Heart left ventricle (tissue), 16 donors: ENCODE measurements around the gene UTP14A. TPM values are rescaled to one million over a fixed set of nuclear protein-coding genes. Genes with fewer than 3 reads are reported as not detected.
A peak's percentile ranks its signal among the peaks of the same experiment; 100 is the strongest.

Experiments used
- ATAC-seq, 4 donors: fragments of 200-7000 bp; cut with Tn5 transposase; one replicate each; pipeline ENCODE4 v1.9.1; 2020 to 2022; ENCODE audit warnings: moderate library complexity in 4 of 4, mild to moderate bottlenecking in 3 of 4, moderate number of reproducible peaks in 1 of 4
- DNase-seq, 5 donors: peaks; one replicate each; pipeline ENCODE4 v3.0.0-alpha.2; 2020
- H3K27ac ChIP-seq, 12 donors: fragments of 200-600 bp; sonication (generic) in 4 of 12; one replicate each; pipeline versions ENCODE4 v1.5.0 to v1.8.0; 2016 to 2022; ENCODE audit warnings: mild to moderate bottlenecking in 2 of 12
- H3K27me3 ChIP-seq, 9 donors: fragments of 200-600 bp; sonication (generic) in 2 of 9; one replicate each; pipeline versions ENCODE4 v1.5.1 to v1.8.0; 2016 to 2022; ENCODE audit warnings: mild to moderate bottlenecking in 3 of 9
- H3K36me3 ChIP-seq, 9 donors: fragments of 200-600 bp; sonication (generic) in 2 of 9; one replicate each; pipeline versions ENCODE4 v1.5.0 to v1.8.0; 2018 to 2022; ENCODE audit warnings: mild to moderate bottlenecking in 2 of 9
- H3K4me1 ChIP-seq, 12 donors: fragments of 200-600 bp; sonication (generic) in 4 of 12; one replicate each; pipeline versions ENCODE4 v1.5.0 to v1.8.0; 2016 to 2022; ENCODE audit warnings: mild to moderate bottlenecking in 3 of 12
- H3K4me3 ChIP-seq, 12 donors: fragments of 200-600 bp; sonication (generic) in 4 of 12; one replicate each; pipeline versions ENCODE4 v1.5.0 to v1.8.0; 2017 to 2022; ENCODE audit warnings: mild to moderate bottlenecking in 9 of 12, moderate library complexity in 4 of 12
- H3K9me3 ChIP-seq, 12 donors: fragments of 200-600 bp; sonication (generic) in 4 of 12; one replicate each; pipeline versions ENCODE4 v1.5.0 to v1.8.0; 2016 to 2022; ENCODE audit warnings: mild to moderate bottlenecking in 1 of 12
- CTCF ChIP-seq, 12 donors: fragments of 200-600 bp; sonication (generic) in 4 of 12; IDR thresholded peaks; one replicate each; pipeline versions ENCODE4 v1.5.0 to v1.8.0; 2018 to 2022; ENCODE audit warnings: antibody characterized with exemption in 12 of 12, mild to moderate bottlenecking in 5 of 12
- POLR2A ChIP-seq, 2 donors: fragments of 450-650 bp; IDR thresholded peaks; one replicate each; pipeline ENCODE4 v1.6.1; 2017; ENCODE audit warnings: antibody characterized with exemption in 2 of 2, mild to moderate bottlenecking in 2 of 2, moderate library complexity in 2 of 2
- WGBS, 4 donors: extraction: QIAGEN DNeasy Blood & Tissue Kit in 2 of 4; methylation state at CpG; one replicate each; pipeline versions ENCODE4 v1.1.5 to v1.1.7; 2013 to 2018; 5-methylcytosine and 5-hydroxymethylcytosine counted together
- intact Hi-C, 10 donors: fragments of 100-400 bp; cut with DNase I; formaldehyde crosslinking; loops; one replicate each; pipeline versions ENCODE4 v1.11.1 to v1.14.2; 2022
- polyA plus RNA-seq, 2 donors: library from polyadenylated mRNA; stranded (reverse); fragments of 200-250 nt; gene quantifications; one replicate each; pipeline ENCODE4 v1.2.3, GENCODE V29; 2013
- total RNA-seq, 9 donors: library from RNA; depleted of rRNA in 2 of 9; stranded (reverse); fragments of >200 nt in 2 of 9; fragmentation: NEBNext Ultra II Directional in 3 of 9; extraction: Animal tissue kit (Norgen Biotek cat#: 25700) in 3 of 9; gene quantifications; one replicate each; pipeline versions ENCODE4 v1.1.0 to v1.2.4, GENCODE V29; 2016 to 2023
- donor health status: ischemic (EF 13 %, LVEDD 7.1; RV severe dilation, severe dysfunction).
- donor health status: healthy with polysubstance abuse.
- donor health status: DM: no; HTN: yes; CAD: no.
- donor health status: DM: no; HTN: no; CAD: no.
- donor health status: ischemic (EF 25% LVEDD 6.9; RV normal size, moderate dysfunction).
- donor health status: ischemic (EF 25% LVEDD 5.7; RV mildly dilated, moderate dysfunction).
- donor health status: healthy.
- donor health status: DM: yes; HTN: yes; CAD: no.
- donor health status: ischemic (EF 35%, LVEDD 5.7; RV mildly dilated, moderate dysfunction).
- donor health status: nonischemic (EF 11% LVEDD 7.7; RV severe dilation, severe dysfunction).
- donor health status: DM: yes; HTN: yes; CAD: no.
- donor health status: PGD.
- donor health status: ischemic (EF 29% LVEDD 5.4; RV normal size, mild dysfunction).
- donor health status: nonischemic (EF 23%, LVEDD 6.1; RV moderate dilation, normal function).

Gene UTP14A
- total and polyA plus RNA-seq, 11 donors, result 5.6 to 14.0 (median 9.0) TPM

- H3K36me3 ChIP-seq, result peaks cover 0 to 62% (median 46%) of the 10 kb centered on the region in 9 donors
- H3K4me1 ChIP-seq, result peaks cover 0 to 2% (median 0%) of the 10 kb centered on the region in 12 donors
- 37 to 40% (median 38%) methylated on average over 14 to 15 of the region's 15 CpGs for WGBS, 4 donors
- H3K27me3 ChIP-seq, result no peaks in the 10 kb centered on the region
- intact Hi-C loops, result loop anchor here (1.0 to 10.0 kb wide), 11 partner anchors 99 to 321 kb away; no protein-coding TSS in a partner anchor
- H3K4me3 ChIP-seq, result no peak overlapping the region
- H3K27ac ChIP-seq, result no peak overlapping the region
- peaks cover 0 to 5% (median 0%) of the 10 kb centered on the region in 12 donors for H3K9me3 ChIP-seq
- no peak for TF ChIP-seq POLR2A (IDR thresholded peaks at IDR 0.05)
- TF ChIP-seq CTCF (IDR thresholded peaks at IDR 0.05), result peak; percentile 55 to 72 (median 62)
- peak in 3 of 4 donors; percentile 75 to 83 (median 83) for ATAC-seq
- DNase-seq, result peak in 4 of 5 donors; percentile 50 to 69 (median 60)
Observed at GRCh38 chrX:129925305-129926092, 19.5 kb downstream of the UTP14A start.

GRCh38 chrX:129930941-129931410 lies 25.0 kb downstream of the UTP14A start:
- Histone ChIP-seq H3K27ac (peak overlapping the region; percentile 73 to 99 (median 91)), H3K9me3 (no peaks in the 10 kb centered on the region), H3K27me3 (no peaks in the 10 kb centered on the region), H3K36me3 (peaks cover 0 to 27% (median 15%) of the 10 kb centered on the region in 9 donors), H3K4me1 (peaks cover 0 to 5% (median 0%) of the 10 kb centered on the region in 12 donors), H3K4me3 (peak overlapping the region in 10 of 12 donors; percentile 50 to 81 (median 66))
- intact Hi-C loops, result loop anchor here in 6 of 10 donors (1.0 to 10.0 kb wide), 5 partner anchors 51 to 326 kb away; partner anchors contain the start of genes BCORL1 (in 5 of the 6) and RAB33A (in 1 of the 6)
- peak in 2 of 5 donors; percentile 6 to 19 for DNase-seq
- ATAC-seq, result no peak
- WGBS, 4 donors, result 6 to 44% (median 18%) methylated on average over 13 of the region's 13 CpGs
- no peak for TF ChIP-seq POLR2A (IDR thresholded peaks at IDR 0.05)
- TF ChIP-seq CTCF (IDR thresholded peaks at IDR 0.05), result no peak

- WGBS, 4 donors, result 1 to 56% (median 19%) methylated on average over 33 to 41 of the region's 41 CpGs
- ATAC-seq (peak; percentile 95 to 97 (median 95)), DNase-seq (peak; percentile 93 to 95 (median 95))
- intact Hi-C loops, result loop anchor here in 9 of 10 donors (1.0 to 10.0 kb wide), 9 partner anchors 25 to 327 kb away; partner anchors contain the start of genes BCORL1 (in 8 of the 9) and RAB33A (in 1 of the 9)
- no peaks in the 10 kb centered on the region for H3K9me3 ChIP-seq
- TF ChIP-seq POLR2A (IDR thresholded peaks at IDR 0.05), result no peak
- TF ChIP-seq CTCF (IDR thresholded peaks at IDR 0.05), result no peak
- peak overlapping the region; percentile 87 to 99 (median 92) for H3K27ac ChIP-seq
- H3K4me1 ChIP-seq, result peaks cover 0 to 5% (median 0%) of the 10 kb centered on the region in 12 donors
- no peaks in the 10 kb centered on the region for H3K27me3 ChIP-seq
- peaks cover 0 to 21% (median 14%) of the 10 kb centered on the region in 9 donors for H3K36me3 ChIP-seq
- H3K4me3 ChIP-seq, result peak overlapping the region; percentile 37 to 81 (median 62)
Observed at GRCh38 chrX:129931411-129932015, 25.5 kb downstream of the UTP14A start.
